GM19238 (cell line): ENCODE data around the gene RNASEH2B.

Experiments
- DNase-seq: peaks from one replicate; pipeline ENCODE4 v3.0.0; 2011; ENCODE audit warnings: low spot score; ENCODE audit not compliant: insufficient read length

Gene RNASEH2B

DNA sequence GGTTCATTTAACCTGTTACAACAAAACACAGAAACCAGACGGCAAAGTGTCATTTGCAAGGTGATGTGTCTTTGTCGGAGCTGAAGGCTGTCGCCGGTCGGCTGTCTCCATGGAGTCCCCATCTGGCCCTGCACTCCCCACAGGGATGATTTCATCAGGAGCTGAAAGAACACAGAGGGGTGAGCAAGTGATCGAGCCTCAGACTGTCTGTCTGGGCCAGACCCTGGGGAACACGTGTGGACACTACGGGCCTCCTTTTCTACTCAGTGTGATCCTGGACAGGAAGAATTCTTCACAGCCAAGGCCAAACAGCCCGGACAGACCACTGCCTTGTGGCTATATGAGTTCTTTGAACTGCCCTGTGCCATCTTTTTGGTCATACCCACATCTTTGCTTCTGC, 85.1 kb downstream of the RNASEH2B start:
- DNase-seq, result no peak

DNA sequence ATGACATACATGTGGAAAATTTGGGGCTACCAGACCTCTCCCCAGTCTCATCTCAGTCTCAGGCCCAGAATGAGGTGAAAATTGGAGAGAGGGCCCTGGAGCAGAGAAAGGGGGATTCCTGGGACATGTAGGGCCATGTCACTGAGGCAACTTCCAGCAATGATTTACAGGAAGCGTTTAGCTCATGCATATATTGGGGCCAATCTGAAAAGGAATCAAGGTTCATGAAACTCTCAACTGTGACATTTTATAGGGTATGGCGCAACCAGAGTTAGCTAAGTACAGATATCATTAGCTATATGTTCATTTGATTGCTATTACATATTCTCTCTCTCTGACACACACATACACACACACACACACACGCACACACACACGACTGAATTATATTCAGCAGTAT, 86.3 kb downstream of the RNASEH2B start:
- DNase-seq, result no peak

DNA sequence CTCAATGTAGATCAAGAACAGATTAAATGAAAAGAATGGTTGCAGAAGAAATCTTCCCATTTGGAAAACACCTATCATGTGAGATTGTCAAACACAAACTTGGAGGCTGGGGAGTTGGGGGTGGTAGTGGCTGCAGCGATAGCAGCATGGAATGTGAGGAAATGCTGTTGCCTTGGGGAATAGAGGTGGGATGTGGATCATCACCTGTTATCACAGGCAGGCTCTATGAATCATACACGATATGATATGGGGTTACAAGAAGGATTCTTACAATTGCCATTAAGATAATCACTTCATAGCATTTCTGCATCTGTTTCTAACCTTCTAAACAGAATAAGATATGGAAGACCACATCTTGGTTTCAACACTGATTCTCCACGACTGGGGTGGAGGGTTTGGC, 88.7 kb downstream of the RNASEH2B start:
- DNase-seq, result no peak

DNA sequence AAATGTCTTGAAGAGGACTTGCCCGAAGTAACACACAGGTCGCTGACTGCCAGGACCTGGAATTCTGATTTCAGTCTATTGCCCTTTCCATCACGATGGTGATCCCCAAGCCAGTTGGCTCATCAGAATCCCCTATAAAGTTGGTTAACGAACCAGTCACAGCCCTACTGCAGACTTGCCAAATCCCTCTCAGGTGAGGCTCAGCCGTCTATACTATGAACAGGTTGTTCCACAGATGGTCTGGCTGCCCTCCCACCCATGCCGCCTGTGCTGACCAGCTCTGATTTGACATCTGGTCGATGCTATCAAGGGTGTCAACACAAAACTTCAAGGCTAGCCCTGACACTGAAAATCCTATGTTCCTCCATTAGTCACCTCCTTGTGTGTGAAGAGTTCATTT, 90.0 kb downstream of the RNASEH2B start:
- no peak for DNase-seq

DNA sequence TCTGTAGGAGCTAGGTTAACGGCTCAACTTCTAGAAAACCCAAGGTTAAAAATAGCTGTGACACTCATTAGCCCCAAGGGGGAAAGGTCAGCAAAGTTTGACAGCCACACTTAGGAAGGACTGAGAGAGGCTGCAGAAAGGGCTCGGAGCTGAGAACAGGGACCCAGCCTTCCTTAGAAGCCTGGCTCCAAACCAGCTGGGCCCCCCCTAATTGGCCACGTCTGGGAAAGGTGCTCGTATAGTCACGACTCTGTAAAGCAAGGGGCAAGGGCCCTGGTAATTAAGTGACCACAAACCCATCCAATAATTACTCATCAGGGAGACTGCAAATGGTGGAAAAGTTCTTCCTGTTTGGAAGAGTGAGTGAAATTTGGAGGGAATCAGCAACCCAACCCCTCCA, 90.5 kb downstream of the RNASEH2B start:
- DNase-seq, result no peak

DNA sequence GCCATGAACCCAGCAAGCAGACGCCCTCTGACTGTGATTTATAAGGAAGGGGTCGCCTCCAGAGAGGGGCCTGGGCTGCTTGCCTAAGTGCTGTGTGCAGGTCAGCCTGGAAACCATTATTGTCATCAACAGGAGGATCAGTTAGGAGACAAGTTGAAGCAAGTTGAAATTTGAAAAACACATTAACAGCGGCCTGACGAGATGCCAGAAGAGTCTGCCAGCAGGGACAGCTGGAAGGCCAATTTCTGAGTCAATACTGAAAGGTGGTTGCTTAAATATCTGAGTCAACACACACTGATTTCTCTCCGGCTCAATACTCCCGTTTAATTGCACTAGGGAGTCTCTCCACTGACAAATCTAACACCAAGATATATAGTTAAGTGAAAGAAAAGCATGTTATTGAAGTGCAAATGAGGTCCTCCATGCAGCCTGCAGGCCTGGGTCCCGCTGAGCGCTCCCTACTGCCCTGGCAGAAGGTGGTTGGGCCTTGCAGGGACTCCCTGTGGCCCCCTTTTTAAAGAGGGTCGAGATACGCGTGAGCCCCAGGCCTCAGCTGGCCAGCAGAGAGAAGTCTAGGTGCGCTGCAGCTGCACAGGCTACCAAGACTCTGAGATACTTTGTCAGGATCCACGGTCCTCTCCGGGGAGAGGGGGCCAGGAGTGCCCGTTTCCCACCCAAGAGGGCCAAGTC, 91.1 kb downstream of the RNASEH2B start:
- DNase-seq, result no peak

DNA sequence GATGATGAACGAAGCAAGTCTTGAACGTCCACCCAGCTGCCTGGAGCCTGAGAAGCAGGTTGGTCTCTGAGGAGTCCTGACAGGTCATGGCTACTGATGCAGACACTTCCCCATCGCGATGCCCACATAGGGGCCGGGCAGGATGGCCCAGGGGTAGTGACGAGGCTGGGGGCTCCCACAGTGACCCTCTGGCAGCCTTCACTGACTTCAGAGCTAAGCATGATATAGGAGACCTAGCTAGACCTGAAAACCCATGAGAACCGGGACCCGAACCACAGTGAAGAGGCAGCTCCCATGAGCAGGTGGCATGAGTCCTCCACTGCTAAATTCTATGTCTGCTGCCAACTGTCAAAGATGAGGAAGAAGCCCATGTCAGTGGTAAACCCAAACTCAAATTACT, 91.7 kb downstream of the RNASEH2B start:
- DNase-seq, result no peak

DNA sequence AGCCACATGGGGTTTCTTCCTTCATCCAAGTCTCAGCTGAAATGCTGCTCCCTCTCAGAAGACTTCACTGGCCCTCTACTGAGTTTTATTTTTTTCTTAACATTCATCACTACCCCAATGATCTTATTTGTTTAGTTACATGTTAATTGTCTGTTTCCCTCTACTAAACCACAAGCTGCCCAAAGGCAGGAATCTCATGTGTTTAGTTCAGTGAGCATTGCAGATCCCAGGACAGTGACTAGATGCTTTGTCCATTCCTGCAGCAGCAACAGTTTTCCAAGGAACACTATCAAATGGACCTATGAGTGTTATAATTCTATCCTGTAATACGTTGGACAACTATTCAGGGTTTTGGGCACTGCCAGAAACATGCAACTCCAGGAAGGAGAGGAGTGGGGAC, 93.1 kb downstream of the RNASEH2B start:
- no peak for DNase-seq

DNA sequence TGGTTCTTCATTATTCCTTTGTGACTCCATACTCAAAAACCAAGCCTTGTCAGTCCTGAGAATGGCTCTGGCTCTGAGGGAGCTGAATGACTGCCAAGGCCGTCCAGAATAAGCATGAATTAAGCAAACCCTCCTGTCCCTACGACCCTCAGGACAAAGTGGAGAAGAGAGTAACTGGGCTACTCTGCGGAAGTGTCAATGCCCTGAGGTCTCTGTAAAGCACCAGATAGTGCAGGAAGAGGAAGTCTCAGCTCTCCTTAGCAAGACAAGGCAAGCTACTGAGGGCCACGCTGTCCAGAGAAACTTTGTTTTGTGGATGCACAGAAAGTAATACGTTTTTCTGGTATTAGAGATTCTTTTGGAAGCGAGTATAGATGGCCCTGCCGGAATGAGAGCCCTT, 94.1 kb downstream of the RNASEH2B start:
- DNase-seq, result no peak

DNA sequence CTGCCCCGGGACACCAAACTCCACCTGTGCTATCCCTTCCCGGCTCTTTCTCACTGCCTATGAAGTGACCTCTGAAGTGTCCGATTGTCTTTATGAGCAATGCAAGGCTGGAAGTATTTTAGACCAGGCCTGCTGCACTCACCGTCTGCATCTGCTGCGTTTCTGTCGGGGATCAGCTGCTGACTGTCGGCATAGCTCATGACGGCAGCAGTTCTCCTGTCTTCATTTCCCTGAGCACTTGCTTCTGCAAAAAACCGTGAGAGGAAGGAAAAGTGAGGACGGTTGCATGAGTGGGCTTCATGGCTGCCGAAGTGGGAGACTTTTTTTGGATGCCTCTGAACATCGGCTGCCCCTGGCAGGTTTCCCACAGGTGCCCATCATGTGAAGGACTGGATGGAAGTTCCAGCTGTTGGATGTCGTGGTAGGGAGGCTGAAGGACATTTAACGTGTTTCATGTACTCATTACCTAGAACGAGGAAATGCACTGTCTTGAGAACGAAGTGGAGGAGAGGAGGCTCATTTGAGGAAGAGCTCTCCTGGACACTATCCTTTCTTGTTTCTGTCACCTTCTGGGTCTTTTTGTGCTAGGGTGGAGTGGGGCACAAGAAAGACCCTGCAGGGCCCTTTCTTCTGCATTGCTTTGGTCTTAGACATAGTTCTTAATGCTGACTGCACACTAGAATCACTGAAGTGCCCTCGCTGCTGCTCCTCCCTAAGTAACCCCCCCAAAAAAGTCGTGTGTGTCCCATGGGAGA, 94.7 kb downstream of the RNASEH2B start:
- no peak for DNase-seq

DNA sequence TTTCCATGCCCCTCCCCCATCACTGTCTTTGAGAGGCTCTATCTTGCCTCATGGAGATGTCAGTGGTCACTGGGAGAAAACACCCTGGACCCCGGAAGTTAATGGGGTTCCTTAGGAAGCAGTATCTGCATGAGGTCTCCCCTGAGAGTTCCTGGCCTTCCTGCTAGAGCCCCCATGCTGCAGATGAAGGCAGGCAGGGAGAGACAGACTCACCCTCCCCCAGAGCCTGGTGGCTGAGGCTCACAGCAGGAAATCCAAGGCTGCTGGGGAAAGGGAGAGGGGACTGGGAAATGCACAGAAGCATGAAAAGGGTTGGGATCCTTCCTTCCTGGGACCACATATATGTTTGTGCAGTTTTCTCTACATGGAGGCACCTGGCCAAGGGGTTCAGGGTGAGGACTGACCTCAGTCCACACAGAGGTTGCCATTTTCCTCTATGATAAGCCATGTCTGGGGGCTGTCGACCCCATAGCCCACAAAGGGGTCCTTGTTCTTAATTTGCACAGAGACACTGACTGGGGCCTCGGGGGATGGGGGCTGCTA, 95.4 kb downstream of the RNASEH2B start:
- no peak for DNase-seq

DNA sequence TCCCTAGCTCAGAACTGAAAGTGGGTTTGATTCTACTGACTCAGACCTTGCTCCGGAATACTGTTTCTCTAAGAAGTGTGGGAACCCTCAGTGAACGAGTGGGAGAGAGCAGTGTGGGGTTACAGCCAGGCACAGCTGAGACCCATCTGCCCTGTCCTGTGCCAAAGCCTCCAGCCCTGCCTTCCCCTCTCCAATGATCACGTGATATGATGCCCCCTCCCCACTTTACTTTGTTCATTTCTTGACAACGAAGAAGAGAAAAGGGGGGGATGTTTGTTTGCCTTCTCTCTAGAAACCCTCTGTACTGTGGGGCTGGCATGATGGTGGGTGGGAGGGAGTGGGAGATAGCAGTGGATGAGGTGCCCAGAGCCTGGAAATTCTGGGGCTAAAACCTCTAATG, 96.0 kb downstream of the RNASEH2B start:
- no peak for DNase-seq
